ENCODE results near the gene FOXA3.

GRCh38 chr19:45918721-45919120 lies 54.6 kb downstream of the FOXA3 start:
- TF ChIP-seq CTCF (IDR thresholded peaks at IDR 0.05) (no peak), POLR2A (IDR thresholded peaks at IDR 0.05) (no peak)

Measured in testis (tissue), 2 donors.